Right lung (tissue), 5 donors: ENCODE results near the gene ADCY5. TPM values are rescaled to one million over a fixed set of nuclear protein-coding genes. Genes with fewer than 3 reads are reported as not detected.

Source experiments
- DNase-seq, 2 donors: peaks; one replicate each; pipeline ENCODE4 v3.0.0-alpha.2; 2013
- polyA plus RNA-seq, 5 donors: library from polyadenylated mRNA; unstranded; fragments of 120-200 nt; gene quantifications; one replicate each; pipeline versions ENCODE4 v1.2.1 to v1.2.3, GENCODE V29; 2013; ENCODE audit warnings: inconsistent platforms in 1 of 5, low replicate concordance in 1 of 5; ENCODE audit not compliant: insufficient read length in 5 of 5, insufficient read depth in 1 of 5

The ADCY5 gene
- polyA plus RNA-seq, 5 donors = 12.1 to 14.9 (median 13.4) TPM

GRCh38 chr3:123431007-123431657 lies 17.8 kb downstream of the ADCY5 start:
- no peak for DNase-seq

- no peak for DNase-seq
Measured at GRCh38 chr3:123430266-123430665, 18.6 kb downstream of the ADCY5 start.

- DNase-seq = no peak
Measured at GRCh38 chr3:123429362-123430125, 19.3 kb downstream of the ADCY5 start.

GRCh38 chr3:123424999-123425712 lies 23.7 kb downstream of the ADCY5 start:
- no peak for DNase-seq

- no peak for DNase-seq
Measured at GRCh38 chr3:123424321-123424998, 24.4 kb downstream of the ADCY5 start.

- no peak for DNase-seq
Measured at GRCh38 chr3:123423806-123424205, 25.1 kb downstream of the ADCY5 start.

GRCh38 chr3:123423031-123423430 lies 25.9 kb downstream of the ADCY5 start:
- DNase-seq = no peak

GRCh38 chr3:123422457-123422856 lies 26.4 kb downstream of the ADCY5 start:
- no peak for DNase-seq

GRCh38 chr3:123421353-123422174 lies 27.3 kb downstream of the ADCY5 start:
- no peak for DNase-seq

GRCh38 chr3:123420416-123420968 lies 28.4 kb downstream of the ADCY5 start:
- DNase-seq = no peak

- DNase-seq = no peak
Measured at GRCh38 chr3:123419850-123420297, 29.0 kb downstream of the ADCY5 start.

GRCh38 chr3:123419181-123419849 lies 29.6 kb downstream of the ADCY5 start:
- DNase-seq = no peak

- no peak for DNase-seq
Measured at GRCh38 chr3:123416647-123417046, 32.2 kb downstream of the ADCY5 start.

GRCh38 chr3:123416173-123416572 lies 32.7 kb downstream of the ADCY5 start:
- DNase-seq = no peak

GRCh38 chr3:123414973-123415775 lies 33.7 kb downstream of the ADCY5 start:
- DNase-seq = peak; percentile 62 to 63

- peak; percentile 38 to 40 for DNase-seq
Measured at GRCh38 chr3:123412811-123413604, 35.9 kb downstream of the ADCY5 start.

GRCh38 chr3:123412076-123412475 lies 36.8 kb downstream of the ADCY5 start:
- DNase-seq = no peak

GRCh38 chr3:123411340-123412040 lies 37.4 kb downstream of the ADCY5 start:
- no peak for DNase-seq
